GM13976 (cell line): Measurements from ENCODE around the gene IGLL5.

Source experiments
- DNase-seq: peaks from one replicate; pipeline ENCODE4 v3.0.0; 2012; ENCODE audit warnings: low spot score
- in situ Hi-C: fragments of 300-500 bp; cut with MboI; formaldehyde crosslinking; loops from one replicate; pipeline ENCODE4 v1.12.0; 2022; ENCODE audit warnings: low sequenced_read_pairs, mixed read lengths, inconsistent platforms; ENCODE audit not compliant: unreplicated experiment
- TF ChIP-seq, protein P1 (sequence below): IDR thresholded peaks from 2 replicates; pipeline ENCODE4 v1.5.1; 2012; ENCODE audit warnings: borderline replicate concordance, mild to moderate bottlenecking; ENCODE audit not compliant: insufficient read depth; ENCODE audit errors: extremely low read depth, missing control alignments, control extremely low read depth

The IGLL5 gene

DNA sequence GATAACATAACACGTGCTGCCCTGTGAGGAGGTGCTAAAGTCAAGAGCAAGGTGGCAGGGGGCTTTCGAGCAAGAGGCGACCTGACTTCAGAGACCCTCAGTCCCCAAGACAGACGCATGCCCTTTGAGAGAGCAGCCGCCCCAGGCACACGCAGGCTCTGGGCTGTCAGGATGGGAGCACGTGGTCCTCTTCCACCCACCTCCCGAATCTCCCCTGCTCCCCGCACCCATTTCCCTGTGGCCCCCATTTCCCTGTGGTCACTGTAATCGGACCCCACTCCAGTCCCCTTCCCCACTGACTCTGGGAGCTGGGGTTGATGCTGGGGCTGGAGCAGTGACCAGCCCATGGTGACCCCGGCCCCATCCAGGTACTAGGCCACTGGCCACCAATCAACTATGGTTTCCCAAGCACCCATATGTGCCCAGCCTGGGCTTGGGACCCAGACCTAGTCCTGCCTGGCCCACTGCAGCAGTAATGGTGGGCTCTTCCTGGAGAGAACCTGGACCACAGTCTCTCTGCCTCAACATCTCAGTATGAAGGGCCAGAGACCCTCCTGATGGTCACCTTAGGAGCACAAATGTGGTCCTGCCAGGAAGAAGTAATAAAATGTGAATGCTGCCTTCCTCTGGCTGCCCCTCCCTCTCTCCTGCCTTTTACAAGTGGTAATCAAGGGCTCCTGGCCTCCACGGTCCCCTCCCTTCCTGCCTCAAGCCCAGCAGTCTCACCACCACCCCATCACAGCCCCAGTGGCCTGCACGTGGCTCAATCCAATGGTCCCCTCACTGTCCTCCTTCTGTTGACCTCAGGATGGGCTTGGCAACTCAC, 39.0 kb downstream of the IGLL5 start:
- in situ Hi-C loops, result loop anchor here (25.0 kb wide), 1 partner anchor 564 kb away; no protein-coding TSS in a partner anchor
- TF ChIP-seq, protein P1, sequence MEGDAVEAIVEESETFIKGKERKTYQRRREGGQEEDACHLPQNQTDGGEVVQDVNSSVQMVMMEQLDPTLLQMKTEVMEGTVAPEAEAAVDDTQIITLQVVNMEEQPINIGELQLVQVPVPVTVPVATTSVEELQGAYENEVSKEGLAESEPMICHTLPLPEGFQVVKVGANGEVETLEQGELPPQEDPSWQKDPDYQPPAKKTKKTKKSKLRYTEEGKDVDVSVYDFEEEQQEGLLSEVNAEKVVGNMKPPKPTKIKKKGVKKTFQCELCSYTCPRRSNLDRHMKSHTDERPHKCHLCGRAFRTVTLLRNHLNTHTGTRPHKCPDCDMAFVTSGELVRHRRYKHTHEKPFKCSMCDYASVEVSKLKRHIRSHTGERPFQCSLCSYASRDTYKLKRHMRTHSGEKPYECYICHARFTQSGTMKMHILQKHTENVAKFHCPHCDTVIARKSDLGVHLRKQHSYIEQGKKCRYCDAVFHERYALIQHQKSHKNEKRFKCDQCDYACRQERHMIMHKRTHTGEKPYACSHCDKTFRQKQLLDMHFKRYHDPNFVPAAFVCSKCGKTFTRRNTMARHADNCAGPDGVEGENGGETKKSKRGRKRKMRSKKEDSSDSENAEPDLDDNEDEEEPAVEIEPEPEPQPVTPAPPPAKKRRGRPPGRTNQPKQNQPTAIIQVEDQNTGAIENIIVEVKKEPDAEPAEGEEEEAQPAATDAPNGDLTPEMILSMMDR, result no peak
- peak; percentile 23 for DNase-seq

DNA sequence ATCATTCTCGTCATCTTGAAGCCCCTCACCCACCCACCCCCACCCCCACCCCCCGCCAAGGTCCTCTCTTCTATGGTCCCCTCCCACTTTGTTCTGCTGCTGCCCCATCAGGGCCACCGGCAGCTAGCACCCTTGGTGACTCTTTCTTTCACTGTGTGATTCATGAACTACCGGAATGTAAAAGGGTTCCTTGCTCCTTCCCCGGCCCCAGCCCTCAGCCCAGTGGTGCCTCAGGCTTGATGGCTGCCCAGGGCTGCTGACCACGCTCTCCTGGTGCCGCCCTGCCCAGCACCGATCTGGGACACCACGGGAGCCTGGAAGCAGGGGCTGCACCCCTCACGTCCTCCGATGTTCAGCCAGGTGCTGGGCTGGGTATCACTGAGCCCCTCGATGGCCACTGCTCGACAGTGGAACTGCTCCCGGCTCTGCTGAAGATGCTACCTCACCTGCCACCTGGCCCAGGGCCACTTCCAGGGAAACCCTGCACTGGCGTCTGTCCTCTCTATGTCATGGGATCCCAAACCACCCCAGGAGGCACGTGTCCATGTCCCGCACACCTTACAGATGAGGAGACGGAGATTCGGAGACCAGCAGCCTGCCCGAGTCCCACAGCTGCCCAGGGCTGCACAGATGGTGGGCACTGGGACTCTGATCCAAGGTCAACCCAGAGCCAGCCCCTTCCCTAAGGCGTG, 39.7 kb downstream of the IGLL5 start:
- in situ Hi-C loops, result loop anchor here (25.0 kb wide), 1 partner anchor 565 kb away; no protein-coding TSS in a partner anchor
- DNase-seq, result peak; percentile 22
- TF ChIP-seq, protein P1, result no peak

DNA sequence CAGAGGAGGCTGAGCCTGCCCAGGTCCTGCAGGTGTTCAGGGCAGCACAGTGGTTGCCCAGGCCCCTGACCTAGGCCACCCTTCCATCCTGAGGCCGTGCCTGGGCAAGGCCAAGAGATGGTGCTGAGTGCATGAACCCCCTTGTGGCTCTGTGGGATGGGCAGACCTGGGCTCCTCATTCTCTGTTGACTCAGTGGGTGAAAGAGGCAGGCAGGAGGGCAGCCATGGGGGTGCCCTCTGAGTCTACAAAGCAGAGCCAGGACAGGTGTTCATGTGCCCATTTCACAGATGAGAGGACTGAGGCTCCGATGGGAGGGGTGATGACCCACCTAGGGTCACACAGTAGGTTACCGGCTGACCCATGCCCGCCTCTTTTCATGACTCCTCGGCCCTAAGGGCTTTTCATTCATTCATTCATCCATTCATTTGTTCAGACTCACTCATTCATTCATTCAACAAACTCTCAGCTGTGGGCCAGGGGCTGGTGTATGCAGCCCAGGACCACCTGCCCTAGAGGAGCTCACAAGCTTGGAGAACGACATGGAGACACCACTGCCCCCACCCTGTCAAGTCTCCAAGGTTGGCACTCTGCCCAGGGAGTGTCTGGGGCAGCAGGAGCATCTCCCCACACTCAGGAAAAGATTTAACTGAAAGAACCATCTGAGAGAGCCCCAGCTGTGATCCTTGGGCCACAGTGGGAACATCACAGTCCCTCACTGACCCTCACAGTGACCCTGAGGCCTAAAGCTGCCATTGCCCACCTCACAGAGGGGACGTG, 40.5 kb downstream of the IGLL5 start:
- TF ChIP-seq, protein P1, result no peak
- peak; percentile 24 for DNase-seq
- in situ Hi-C loops, result loop anchor here (25.0 kb wide), 1 partner anchor 566 kb away; no protein-coding TSS in a partner anchor

DNA sequence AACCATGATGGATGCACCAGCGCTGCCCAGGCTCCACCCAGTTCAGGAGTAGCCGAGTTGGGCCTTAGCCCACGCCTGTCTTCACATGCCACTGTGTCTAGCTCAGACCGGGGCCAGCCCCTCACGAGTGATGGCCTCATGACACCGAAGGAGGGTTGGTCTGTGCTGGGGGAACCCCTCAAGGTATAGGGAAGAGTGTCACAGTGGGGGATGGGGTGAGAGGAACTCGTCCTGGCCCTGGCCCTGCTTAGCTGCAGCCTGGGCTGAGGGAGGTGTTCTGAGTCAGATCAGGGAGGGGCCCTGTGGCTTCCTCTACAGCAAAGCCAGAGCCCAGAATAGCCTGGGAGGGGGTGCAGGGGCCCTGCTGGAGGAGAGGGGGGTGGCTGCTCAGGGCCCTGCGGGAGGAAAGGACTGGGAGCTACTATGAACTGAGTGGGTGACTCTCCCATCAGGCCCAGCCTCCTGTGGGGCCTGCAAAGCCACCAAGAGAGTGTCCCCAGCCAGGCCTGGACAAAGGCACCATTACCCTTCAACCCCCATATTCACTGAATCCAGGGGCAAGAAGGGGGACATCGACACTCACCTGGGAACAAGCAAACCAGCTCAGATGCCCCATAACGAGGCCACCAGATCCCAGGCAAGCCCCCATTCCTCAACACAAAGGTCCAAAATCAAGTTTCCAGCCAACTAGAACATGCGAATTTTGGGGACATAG, 41.2 kb downstream of the IGLL5 start:
- TF ChIP-seq, protein P1, result no peak
- peak; percentile 91 for DNase-seq
- in situ Hi-C loops, result loop anchor here (25.0 kb wide), 1 partner anchor 567 kb away; no protein-coding TSS in a partner anchor

DNA sequence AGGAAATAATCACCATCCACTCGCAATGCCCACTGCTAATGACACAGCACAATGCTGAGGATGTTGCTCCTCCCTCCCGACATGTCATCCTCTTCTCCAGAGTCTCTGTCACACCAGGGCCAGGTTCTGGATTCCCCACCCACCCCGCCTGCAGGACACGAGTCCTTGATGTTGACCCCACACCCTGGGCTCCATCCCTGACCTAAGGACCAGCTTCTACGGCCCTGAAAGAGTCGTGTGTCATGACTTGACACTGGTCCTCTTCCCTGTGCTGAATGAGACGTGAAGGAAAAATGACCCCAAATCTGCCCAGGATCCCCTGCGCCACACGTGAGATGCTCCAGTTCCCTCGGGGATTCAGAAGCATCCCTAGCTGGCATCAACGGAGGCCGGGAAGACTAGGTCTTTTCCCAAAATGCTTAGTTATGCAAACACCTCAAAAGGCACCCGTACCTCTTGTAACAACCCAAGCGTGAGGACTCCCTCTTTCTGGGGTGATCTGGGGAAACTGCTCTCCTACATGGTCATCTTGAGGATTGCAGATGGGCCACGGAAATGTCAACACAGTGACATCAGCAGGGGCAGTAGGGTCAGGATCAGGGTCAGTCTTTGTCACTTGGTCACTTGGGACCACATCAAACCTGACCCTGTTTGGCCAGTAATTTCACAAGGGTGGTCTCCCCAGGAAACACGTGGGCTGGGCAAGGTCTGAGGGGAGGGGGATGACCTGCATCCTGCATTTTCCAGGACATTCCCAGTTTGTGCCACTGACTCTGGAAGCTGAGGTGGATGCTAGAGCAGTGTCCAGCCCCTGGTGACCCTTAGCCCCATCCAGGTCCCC, 42.0 kb downstream of the IGLL5 start:
- peak; percentile 29 for DNase-seq
- TF ChIP-seq, protein P1, result no peak
- in situ Hi-C loops, result loop anchor here (25.0 kb wide), 1 partner anchor 567 kb away; no protein-coding TSS in a partner anchor
